Measurements from ENCODE around the gene MMP24. TPM values are rescaled to one million over a fixed set of nuclear protein-coding genes. Genes with fewer than 3 reads are reported as not detected.
A peak's percentile ranks its signal among the peaks of the same experiment; 100 is the strongest.

The MMP24 gene
- total and polyA plus RNA-seq, 2 of the 13 experiments (the other 11 are each of a cell fraction or from before 2014, with no cell fraction given) = 0.29 to 0.35 TPM

DNA sequence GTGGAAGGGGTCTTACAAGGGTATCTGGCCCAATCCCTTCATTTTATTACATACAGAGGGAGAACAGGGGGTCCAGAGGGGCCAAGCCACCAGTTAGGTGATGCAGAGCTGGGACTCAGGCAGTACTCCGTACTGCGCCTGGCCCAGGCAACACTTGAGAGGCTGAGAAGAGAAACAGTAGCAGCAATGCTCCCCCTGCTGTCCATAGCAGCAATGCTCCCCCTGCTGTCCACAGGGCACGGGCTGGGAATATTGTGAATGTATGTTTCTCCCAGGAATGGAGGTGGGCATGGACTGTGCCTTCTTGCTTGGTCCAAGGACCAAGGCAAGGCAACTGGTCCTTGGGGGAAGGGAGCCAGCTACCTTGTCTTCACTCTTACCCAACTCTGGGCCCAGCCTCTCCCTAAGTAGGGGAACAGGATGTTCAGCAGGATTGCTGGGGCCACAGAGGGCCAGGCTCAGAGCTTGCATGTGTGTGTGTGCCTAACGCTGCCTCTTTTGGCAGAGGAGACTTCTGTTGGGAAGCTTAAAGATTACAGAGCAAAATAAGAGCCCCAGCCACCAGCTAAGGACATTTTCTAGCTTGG is 80.5 kb downstream of the MMP24 start (continued):
- TF ChIP-seq TBL1XR1 (IDR thresholded peaks at IDR 0.05; ENCODE audit: borderline replicate concordance, low read length, partially characterized antibody) (no peak), DR1 (CRISPR knock-in tag; IDR thresholded peaks at IDR 0.05) (no peak), GABPB1 (CRISPR knock-in tag; IDR thresholded peaks at IDR 0.05) (no peak), GATAD2A (CRISPR knock-in tag; IDR thresholded peaks at IDR 0.05) (peak; percentile 62; the same call in 1 of the 2 replicates), PAWR (CRISPR knock-in tag; IDR thresholded peaks at IDR 0.05; ENCODE audit: borderline replicate concordance) (no peak), ZNF12 (CRISPR knock-in tag; IDR thresholded peaks at IDR 0.05) (no peak), NFIC (IDR thresholded peaks at IDR 0.05; ENCODE audit: low read length) (no peak), ZMYM3 (CRISPR knock-in tag; IDR thresholded peaks at IDR 0.05) (peak; percentile 46; the same call in 1 of the 2 replicates), MTA3 (CRISPR knock-in tag; IDR thresholded peaks at IDR 0.05) (no peak), ARNTL (CRISPR knock-in tag; IDR thresholded peaks at IDR 0.05) (no peak), ZNF607 (CRISPR knock-in tag; IDR thresholded peaks at IDR 0.05; ENCODE audit: borderline replicate concordance) (no peak), ZBTB7A (CRISPR knock-in tag; IDR thresholded peaks at IDR 0.05) (no peak), ASH2L (IDR thresholded peaks at IDR 0.05; ENCODE audit: insufficient read length, low read depth, low read length) (peak; percentile 40), XRCC5 (optimal IDR thresholded peaks at IDR 0.05; ENCODE audit: low read length) (peak; percentile 99), ISX (CRISPR knock-in tag; conservative IDR thresholded peaks at IDR 0.05) (no peak), KAT7 (CRISPR knock-in tag; IDR thresholded peaks at IDR 0.05; ENCODE audit: borderline replicate concordance) (no peak), HDAC2 (CRISPR knock-in tag; IDR thresholded peaks at IDR 0.05) (no peak; the same call in 1 of the 2 replicates), SPEN (CRISPR knock-in tag; IDR thresholded peaks at IDR 0.05; ENCODE audit: low read depth) (peak; percentile 48; the same call in 1 of the 2 replicates), SALL1 (CRISPR knock-in tag; IDR thresholded peaks at IDR 0.05) (peak; percentile 61; the same call in 1 of the 2 replicates), RARA (CRISPR knock-in tag; IDR thresholded peaks at IDR 0.05) (no peak), HES4 (CRISPR knock-in tag; IDR thresholded peaks at IDR 0.05; ENCODE audit: borderline replicate concordance) (no peak)
- TF ChIP-seq, protein P1, sequence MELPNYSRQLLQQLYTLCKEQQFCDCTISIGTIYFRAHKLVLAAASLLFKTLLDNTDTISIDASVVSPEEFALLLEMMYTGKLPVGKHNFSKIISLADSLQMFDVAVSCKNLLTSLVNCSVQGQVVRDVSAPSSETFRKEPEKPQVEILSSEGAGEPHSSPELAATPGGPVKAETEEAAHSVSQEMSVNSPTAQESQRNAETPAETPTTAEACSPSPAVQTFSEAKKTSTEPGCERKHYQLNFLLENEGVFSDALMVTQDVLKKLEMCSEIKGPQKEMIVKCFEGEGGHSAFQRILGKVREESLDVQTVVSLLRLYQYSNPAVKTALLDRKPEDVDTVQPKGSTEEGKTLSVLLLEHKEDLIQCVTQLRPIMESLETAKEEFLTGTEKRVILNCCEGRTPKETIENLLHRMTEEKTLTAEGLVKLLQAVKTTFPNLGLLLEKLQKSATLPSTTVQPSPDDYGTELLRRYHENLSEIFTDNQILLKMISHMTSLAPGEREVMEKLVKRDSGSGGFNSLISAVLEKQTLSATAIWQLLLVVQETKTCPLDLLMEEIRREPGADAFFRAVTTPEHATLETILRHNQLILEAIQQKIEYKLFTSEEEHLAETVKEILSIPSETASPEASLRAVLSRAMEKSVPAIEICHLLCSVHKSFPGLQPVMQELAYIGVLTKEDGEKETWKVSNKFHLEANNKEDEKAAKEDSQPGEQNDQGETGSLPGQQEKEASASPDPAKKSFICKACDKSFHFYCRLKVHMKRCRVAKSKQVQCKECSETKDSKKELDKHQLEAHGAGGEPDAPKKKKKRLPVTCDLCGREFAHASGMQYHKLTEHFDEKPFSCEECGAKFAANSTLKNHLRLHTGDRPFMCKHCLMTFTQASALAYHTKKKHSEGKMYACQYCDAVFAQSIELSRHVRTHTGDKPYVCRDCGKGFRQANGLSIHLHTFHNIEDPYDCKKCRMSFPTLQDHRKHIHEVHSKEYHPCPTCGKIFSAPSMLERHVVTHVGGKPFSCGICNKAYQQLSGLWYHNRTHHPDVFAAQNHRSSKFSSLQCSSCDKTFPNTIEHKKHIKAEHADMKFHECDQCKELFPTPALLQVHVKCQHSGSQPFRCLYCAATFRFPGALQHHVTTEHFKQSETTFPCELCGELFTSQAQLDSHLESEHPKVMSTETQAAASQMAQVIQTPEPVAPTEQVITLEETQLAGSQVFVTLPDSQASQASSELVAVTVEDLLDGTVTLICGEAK (IDR thresholded peaks at IDR 0.05) = no peak
- TF ChIP-seq, protein P1 (CRISPR knock-in tag; IDR thresholded peaks at IDR 0.05) = no peak
- TF ChIP-seq, protein P2, sequence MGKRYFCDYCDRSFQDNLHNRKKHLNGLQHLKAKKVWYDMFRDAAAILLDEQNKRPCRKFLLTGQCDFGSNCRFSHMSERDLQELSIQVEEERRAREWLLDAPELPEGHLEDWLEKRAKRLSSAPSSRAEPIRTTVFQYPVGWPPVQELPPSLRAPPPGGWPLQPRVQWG (CRISPR knock-in tag; IDR thresholded peaks at IDR 0.05; ENCODE audit: borderline replicate concordance, low read depth) = no peak

Measured in HepG2 (cell line).